C4-2B (cell line): ENCODE measurements around the gene NDUFB2.
A peak's percentile ranks its signal among the peaks of the same experiment; 100 is the strongest.

Experiments
- H3K27ac ChIP-seq: fragments of 450-650 bp; 2 replicates; pipeline ENCODE4 v1.5.1; 2017
- ZFX ChIP-seq: fragments of 450-650 bp; IDR thresholded peaks from 2 replicates; pipeline ENCODE4 v1.6.1; 2017
- TF ChIP-seq, protein P1 (sequence below): fragments of 450-650 bp; conservative IDR thresholded peaks from 2 replicates; pipeline ENCODE4 v1.5.1; 2017; ENCODE audit warnings: mild to moderate bottlenecking

The NDUFB2 gene

DNA sequence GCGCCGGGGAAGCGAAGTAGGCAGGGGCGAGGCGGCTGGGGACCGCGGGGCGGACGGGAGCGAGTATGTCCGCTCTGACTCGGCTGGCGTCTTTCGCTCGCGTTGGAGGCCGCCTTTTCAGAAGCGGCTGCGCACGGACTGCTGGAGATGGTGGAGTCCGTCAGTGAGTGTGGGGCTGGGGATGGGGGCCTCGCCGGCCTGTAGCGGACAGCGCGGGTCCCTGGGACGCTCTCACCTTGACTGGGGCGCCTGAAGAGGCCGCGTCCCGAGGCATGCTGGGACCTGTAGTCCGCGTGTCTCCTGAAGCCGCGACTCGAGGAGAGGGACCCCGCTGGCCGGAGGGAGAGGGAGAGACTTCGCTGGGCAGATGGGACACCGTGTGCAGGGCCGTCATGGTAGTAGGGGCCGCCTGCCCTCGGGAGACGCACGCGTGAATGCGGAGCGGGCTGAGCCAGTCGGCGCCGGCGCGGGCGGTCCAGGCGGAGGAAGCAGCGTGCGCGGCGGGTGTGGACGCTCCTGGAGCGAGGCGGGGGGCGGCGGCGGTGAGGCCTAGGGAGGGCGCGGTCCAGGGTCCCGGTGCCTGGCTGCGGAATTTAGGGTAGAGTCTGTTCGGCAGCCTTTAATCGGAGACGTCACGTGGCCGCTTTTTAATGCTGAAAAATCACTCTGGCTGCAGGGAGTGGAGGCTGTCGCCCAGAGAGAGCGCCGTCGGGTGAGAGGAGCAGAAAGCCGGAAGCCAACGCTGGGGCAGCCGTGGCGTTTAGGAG lies at the start of gene NDUFB2:
TSS of gene NDUFB2 (plus strand) at position 29 of the 767 bp plus-strand sequence. CDS start at position 66, 37 bp downstream.
- peak within 1 kb of the TSS; percentile 92 for H3K27ac ChIP-seq
- TF ChIP-seq ZFX, result peak; percentile 99
- TF ChIP-seq, protein P1, sequence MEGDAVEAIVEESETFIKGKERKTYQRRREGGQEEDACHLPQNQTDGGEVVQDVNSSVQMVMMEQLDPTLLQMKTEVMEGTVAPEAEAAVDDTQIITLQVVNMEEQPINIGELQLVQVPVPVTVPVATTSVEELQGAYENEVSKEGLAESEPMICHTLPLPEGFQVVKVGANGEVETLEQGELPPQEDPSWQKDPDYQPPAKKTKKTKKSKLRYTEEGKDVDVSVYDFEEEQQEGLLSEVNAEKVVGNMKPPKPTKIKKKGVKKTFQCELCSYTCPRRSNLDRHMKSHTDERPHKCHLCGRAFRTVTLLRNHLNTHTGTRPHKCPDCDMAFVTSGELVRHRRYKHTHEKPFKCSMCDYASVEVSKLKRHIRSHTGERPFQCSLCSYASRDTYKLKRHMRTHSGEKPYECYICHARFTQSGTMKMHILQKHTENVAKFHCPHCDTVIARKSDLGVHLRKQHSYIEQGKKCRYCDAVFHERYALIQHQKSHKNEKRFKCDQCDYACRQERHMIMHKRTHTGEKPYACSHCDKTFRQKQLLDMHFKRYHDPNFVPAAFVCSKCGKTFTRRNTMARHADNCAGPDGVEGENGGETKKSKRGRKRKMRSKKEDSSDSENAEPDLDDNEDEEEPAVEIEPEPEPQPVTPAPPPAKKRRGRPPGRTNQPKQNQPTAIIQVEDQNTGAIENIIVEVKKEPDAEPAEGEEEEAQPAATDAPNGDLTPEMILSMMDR, result no peak; the same call in 1 of the 2 replicates

DNA sequence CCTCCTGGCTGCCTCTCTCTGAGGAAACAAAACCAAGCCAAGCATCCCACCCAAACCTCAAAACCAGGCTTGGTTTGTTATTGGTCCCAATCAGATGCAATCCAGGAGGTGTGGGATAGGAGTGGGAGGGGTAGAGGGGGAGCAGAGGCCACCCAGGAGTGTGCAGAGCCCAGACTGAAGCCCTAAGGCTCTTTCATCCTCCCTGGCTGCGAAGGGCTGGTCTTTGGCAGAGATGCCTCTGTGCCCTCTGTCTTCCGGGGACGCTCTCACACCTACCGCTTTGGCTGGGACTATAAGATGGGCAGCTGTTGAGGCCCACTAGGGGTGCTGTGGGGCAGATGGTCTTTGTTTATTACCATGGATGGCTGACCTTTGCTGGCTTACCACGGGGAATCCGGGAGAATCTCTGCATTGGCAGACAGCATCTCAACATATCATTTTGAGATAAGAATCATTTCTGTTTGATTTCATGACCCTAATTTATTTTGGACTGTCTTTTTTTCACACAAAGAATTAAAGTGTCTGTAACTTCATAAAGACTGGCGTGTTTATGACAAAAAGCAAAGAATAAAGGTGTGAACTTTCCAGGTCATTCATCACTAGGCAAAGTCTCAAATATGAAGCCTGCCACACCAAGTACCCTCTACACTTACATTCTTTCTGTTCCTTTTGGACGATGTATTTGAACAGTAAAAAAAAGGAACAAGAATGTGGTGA lies 49.4 kb upstream of the NDUFB2 start:
- H3K27ac ChIP-seq, result no peak overlapping the region
- no peak for TF ChIP-seq ZFX
- TF ChIP-seq, protein P1, result peak; percentile 67

DNA sequence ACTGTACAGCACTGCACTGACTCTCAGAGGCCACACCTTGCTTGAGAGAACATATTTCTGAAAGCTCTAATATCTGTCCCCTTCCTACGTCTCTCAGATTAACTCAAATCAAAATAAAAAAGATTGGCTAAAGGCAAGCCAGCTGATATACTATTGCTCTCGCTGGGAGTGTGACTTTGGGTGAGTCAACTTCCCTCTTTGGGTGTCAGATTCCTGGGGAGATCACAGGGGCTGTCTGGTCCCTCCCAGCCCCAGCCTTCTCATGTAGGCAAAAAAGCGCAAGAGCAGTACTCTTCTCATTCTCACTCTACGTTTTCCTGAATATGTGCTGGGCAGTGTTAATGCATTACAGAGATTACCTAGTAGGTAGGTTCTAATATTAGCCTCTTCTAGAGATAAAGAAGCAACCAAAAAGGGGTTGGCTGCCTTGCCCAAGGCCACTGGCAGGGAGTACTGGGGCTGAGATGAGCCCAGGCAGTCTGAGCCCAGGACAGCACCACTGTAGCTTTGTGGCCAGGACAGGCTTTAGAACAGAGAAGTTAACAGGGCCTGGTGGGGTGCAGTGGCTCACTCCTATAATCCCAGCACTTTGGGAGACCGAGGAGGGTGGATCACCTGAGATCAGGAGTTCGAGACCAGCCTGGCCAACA lies 46.8 kb upstream of the NDUFB2 start:
- no peak for TF ChIP-seq ZFX
- TF ChIP-seq, protein P1, result no peak
- no peak overlapping the region for H3K27ac ChIP-seq

DNA sequence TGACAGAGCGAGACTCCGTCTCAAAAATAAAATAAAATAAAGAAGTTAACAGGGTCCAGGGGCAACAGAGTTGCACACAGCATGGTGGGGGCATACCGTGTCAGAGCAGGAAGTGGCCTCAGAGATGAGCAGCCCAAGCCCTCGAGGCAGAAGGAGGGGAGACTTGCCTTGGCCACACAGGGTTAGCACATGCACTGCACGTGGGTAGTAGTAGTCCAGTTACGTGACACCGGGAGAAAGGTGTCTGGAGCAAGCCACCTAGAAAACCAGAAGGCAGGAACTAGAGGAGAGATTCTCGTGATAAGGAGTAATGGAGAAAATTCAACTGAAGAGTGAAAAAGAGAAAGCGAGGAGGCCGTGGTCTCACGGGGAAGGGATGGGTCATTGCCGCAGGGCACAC lies 46.1 kb upstream of the NDUFB2 start:
- TF ChIP-seq ZFX, result no peak
- TF ChIP-seq, protein P1, result no peak
- no peak overlapping the region for H3K27ac ChIP-seq

DNA sequence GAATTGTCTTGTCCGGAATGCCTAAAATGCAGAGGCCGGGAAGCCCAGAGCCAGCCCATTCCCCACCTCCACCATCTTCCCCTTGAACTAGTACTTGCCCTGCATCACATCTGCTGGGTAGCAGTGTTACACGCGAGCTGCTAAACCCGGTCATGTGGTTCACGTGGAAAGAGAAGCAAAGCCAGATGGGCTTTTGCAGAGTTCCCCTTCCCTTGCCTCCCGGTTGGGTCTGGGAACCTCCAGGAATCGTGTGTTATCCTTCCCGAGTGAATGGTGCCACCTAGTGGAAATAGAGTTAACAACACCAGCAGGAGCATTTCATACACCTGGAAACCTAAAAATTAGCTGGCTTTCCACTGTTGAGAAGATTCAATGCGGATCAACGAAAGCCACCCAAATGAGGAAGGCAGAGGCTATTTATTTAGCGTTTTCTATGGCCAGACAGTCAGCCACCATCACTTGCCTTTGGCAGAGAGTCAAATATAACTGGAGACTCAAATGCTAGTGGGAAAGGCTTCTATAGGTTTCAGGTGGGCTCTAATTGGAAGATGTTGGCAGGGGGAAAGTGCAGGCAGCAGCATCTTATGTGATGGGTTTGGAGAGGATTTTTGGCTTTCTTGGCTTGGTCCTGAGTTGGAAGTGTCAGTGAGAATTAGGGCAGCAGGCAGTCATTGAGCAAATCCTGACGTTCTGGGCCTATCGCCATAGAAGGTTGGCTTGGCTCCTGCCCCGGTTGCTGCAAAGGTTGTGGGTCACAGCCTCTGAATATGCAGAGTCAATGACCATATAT lies 43.0 kb upstream of the NDUFB2 start:
- no peak overlapping the region for H3K27ac ChIP-seq

DNA sequence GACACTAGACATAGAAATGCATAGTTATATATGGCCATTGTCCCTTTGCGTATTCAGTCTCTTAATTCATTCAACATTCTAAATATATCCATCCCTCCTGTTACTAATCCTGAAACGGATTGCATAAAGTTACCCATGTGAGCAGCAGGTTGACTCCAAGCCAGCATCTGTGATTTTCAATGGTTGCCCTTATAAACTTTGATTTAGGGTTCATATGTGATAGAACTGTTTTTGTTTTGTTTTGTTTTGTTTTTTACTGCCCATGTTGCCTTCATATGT lies 42.5 kb upstream of the NDUFB2 start:
- TF ChIP-seq, protein P1, result no peak
- TF ChIP-seq ZFX, result no peak
- H3K27ac ChIP-seq, result no peak overlapping the region

More for the DNA sequence above, 43.0 kb upstream of the NDUFB2 start:
- TF ChIP-seq, protein P1, result peak; percentile 97
- no peak for TF ChIP-seq ZFX
